Skeletal muscle tissue (tissue), 4 donors: ENCODE measurements around the gene TRIM67. TPM values are rescaled to one million over a fixed set of nuclear protein-coding genes. Genes with fewer than 3 reads are reported as not detected.
"Not testable (repeated sequence)": the region's sequence is repeated elsewhere in the genome, so short reads cannot be mapped to it uniquely, and the experiment has no call there.

ENCODE experiments used
- H3K27ac ChIP-seq: one replicate; pipeline ENCODE4 v1.7.0; 2013; ENCODE audit warnings: mild to moderate bottlenecking, low read depth, low read length, inconsistent platforms
- H3K27me3 ChIP-seq, 3 donors: one replicate each; pipeline ENCODE4 v1.7.0; 2013; ENCODE audit warnings: low read length in 3 of 3; ENCODE audit not compliant: control insufficient read depth in 3 of 3, insufficient read depth in 3 of 3
- H3K36me3 ChIP-seq, 3 donors: one replicate each; pipeline ENCODE4 v1.7.0; 2013; ENCODE audit warnings: low read length in 3 of 3; ENCODE audit not compliant: control insufficient read depth in 3 of 3, insufficient read depth in 3 of 3
- H3K4me1 ChIP-seq, 3 donors: one replicate each; pipeline ENCODE4 v1.7.0; 2013; ENCODE audit warnings: low read length in 3 of 3, mild to moderate bottlenecking in 3 of 3; ENCODE audit not compliant: control insufficient read depth in 3 of 3, insufficient read depth in 3 of 3
- H3K4me3 ChIP-seq, 3 donors: one replicate each; pipeline ENCODE4 v1.7.0; 2013; ENCODE audit warnings: low read length in 3 of 3
- H3K9ac ChIP-seq, 3 donors: one replicate each; pipeline ENCODE4 v1.7.0; 2013; ENCODE audit warnings: low read length in 3 of 3, mild to moderate bottlenecking in 3 of 3, moderate library complexity in 2 of 3, low read depth in 1 of 3
- H3K9me3 ChIP-seq, 3 donors: one replicate each; pipeline ENCODE4 v1.7.0; 2013; ENCODE audit warnings: low read length in 3 of 3; ENCODE audit not compliant: control insufficient read depth in 3 of 3
- total RNA-seq: library from RNA; depleted of rRNA; stranded (reverse); fragments of >200 nt; gene quantifications from one replicate; pipeline ENCODE4 v1.2.3, GENCODE V29; 2014
- donor health status: Osteomylitis.

Gene TRIM67
- total RNA-seq, 1 donor from 2014 or later: under 0.01 TPM

DNA sequence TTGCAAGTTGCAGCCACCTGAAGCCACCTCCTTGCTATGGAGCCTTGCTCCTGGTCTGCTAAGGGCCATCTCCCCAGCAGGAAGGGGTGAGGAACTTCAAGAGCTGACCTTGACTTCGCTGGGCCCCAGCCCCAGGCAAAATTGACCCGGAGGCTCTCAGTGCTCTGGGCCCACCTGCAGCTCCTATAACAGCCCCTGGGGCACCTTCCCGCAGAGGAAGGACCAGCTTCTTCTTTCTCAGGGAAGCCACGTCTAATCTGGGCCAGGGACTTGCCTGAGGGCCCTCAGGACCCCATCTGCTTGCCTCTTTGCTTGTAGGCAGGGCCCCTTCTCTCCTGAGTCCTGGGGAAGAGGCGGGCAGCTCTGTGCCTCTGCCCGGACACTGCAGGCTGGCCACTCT is 48.3 kb downstream of the TRIM67 start:
- peaks cover 4 to 7% (median 7%) of the 10 kb centered on the region in 3 donors for H3K4me1 ChIP-seq
- H3K27ac ChIP-seq: no peak overlapping the region
- no peak overlapping the region for H3K9ac ChIP-seq
- no peaks in the 10 kb centered on the region for H3K36me3 ChIP-seq
- H3K9me3 ChIP-seq: no peaks in the 10 kb centered on the region
- H3K27me3 ChIP-seq: peaks cover 3 to 16% (median 13%) of the 10 kb centered on the region in 3 donors
- no peak overlapping the region for H3K4me3 ChIP-seq

- Histone ChIP-seq H3K36me3 (no peaks in the 10 kb centered on the region), H3K4me1 (peaks cover 4 to 7% (median 7%) of the 10 kb centered on the region in 3 donors), H3K9ac (peak overlapping the region; percentile 66 to 82 (median 76))
Measured at GRCh38 chr1:231211005-231211857, 49.4 kb downstream of the TRIM67 start.

DNA sequence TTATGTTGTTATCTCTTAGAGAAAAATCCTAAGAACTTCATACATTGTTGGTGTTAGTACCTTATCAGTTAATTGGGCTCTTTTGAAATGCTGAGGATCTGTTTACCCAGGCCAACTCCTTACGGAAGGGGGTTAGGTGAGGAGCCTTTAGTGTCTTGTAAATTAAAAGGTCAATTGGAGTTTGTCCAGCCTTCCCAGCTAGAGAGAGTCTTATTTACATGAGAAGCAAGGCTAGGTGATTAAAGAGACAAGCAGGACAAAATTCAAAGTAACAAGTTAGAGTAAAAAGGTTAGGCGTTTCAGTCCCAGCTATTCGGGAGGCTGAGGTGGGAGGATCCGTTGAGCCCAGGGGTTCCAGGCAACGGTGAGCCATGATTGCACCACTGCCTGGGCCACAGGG is 50.4 kb downstream of the TRIM67 start:
- not testable (repeated sequence) for H3K27ac ChIP-seq, H3K4me1 ChIP-seq, H3K4me3 ChIP-seq, H3K9me3 ChIP-seq, H3K9ac ChIP-seq, H3K36me3 ChIP-seq
- H3K27me3 ChIP-seq: peaks cover 9 to 26% (median 17%) of the 10 kb centered on the region in 3 donors

More at GRCh38 chr1:231211005-231211857, 49.4 kb downstream of the TRIM67 start:
- Histone ChIP-seq H3K27me3 (peaks cover 9 to 22% (median 15%) of the 10 kb centered on the region in 3 donors), H3K4me3 (peak overlapping the region; percentile 70 to 82 (median 74)), H3K9me3 (no peaks in the 10 kb centered on the region), H3K27ac (no peak overlapping the region)

DNA sequence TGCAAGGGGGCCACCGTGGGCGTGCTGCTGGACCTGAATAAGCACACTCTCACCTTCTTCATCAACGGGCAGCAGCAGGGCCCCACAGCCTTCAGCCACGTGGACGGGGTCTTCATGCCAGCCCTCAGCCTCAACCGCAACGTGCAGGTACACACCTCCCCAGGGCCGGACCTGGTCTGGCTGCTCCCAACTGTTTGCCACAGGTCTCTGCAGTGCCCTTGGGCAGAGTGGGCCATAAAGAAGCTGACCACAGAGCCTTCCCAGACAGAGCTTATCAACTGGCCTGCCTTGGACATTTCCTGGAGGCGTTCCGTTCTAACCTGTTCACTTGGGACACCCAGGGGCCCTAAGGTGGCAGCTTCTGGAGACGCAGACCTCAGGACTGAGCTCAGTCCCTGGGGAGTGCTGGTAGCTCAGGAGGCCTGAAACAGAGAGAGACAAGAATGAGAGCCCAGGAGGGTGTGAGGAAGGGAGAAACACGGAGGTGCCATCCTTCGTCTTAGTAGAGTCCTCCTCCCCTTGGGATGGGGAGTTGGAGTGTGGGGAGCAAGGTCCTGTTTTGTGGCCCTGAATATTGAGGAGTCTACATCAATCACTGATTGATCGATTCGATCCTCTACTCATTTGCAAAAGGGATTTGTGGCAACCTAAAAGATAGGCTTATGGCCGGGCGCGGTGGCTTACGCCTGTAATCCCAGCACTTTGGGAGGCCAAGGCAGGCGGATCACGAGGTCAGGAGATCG is 52.1 kb downstream of the TRIM67 start:
- peaks cover 9 to 33% (median 18%) of the 10 kb centered on the region in 3 donors for H3K27me3 ChIP-seq
- H3K9me3 ChIP-seq: no peaks in the 10 kb centered on the region
- H3K4me1 ChIP-seq: peaks cover 4 to 7% (median 7%) of the 10 kb centered on the region in 3 donors
- H3K4me3 ChIP-seq: no peak overlapping the region
- no peak overlapping the region for H3K9ac ChIP-seq
- H3K27ac ChIP-seq: no peak overlapping the region
- no peaks in the 10 kb centered on the region for H3K36me3 ChIP-seq

GRCh38 chr1:231214918-231215680 is 53.2 kb downstream of the TRIM67 start:
- Histone ChIP-seq H3K9ac (no peak overlapping the region), H3K27ac (no peak overlapping the region), H3K4me1 (peaks cover 4 to 7% (median 7%) of the 10 kb centered on the region in 3 donors), H3K9me3 (no peaks in the 10 kb centered on the region), H3K27me3 (peaks cover 9 to 33% (median 20%) of the 10 kb centered on the region in 3 donors), H3K4me3 (no peak overlapping the region), H3K36me3 (no peaks in the 10 kb centered on the region)

- peaks cover 4 to 7% (median 7%) of the 10 kb centered on the region in 3 donors for H3K4me1 ChIP-seq
- H3K9ac ChIP-seq: no peak overlapping the region
- no peak overlapping the region for H3K27ac ChIP-seq
- peaks cover 9 to 33% (median 20%) of the 10 kb centered on the region in 3 donors for H3K27me3 ChIP-seq
- no peaks in the 10 kb centered on the region for H3K9me3 ChIP-seq
- H3K36me3 ChIP-seq: no peaks in the 10 kb centered on the region
- H3K4me3 ChIP-seq: no peak overlapping the region
Measured at GRCh38 chr1:231215681-231216385, 54.0 kb downstream of the TRIM67 start.

GRCh38 chr1:231216498-231216897 is 54.6 kb downstream of the TRIM67 start:
- Histone ChIP-seq H3K27ac (no peak overlapping the region), H3K4me3 (no peak overlapping the region), H3K36me3 (no peaks in the 10 kb centered on the region), H3K4me1 (peaks cover 2% of the 10 kb centered on the region in 3 donors), H3K9me3 (no peaks in the 10 kb centered on the region), H3K9ac (no peak overlapping the region), H3K27me3 (peaks cover 9 to 32% (median 20%) of the 10 kb centered on the region in 3 donors)

- Histone ChIP-seq H3K36me3 (no peaks in the 10 kb centered on the region), H3K9ac (no peak overlapping the region), H3K27ac (no peak overlapping the region), H3K27me3 (peaks cover 9 to 30% (median 20%) of the 10 kb centered on the region in 3 donors), H3K4me3 (no peak overlapping the region), H3K9me3 (no peaks in the 10 kb centered on the region), H3K4me1 (no peaks in the 10 kb centered on the region)
Measured at GRCh38 chr1:231217056-231217455, 55.2 kb downstream of the TRIM67 start.

DNA sequence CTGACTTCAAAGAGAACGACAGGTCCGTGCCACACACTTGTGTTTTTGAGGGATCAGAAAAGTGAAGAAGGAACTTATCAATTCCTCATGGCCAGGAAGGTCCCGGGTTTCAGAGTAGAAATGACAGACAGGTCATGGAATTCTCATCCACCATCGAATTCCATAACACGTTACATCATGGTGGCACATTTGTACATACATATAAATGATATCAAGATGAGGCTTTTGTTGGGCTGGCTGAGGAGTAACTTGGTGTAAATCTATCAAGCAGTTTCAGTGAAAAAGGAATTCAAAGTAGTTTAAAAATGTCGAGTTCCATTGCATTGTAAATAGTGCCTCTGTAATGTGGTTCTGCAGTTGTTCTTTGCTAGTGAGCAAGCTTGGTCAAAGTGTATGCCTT is 56.2 kb downstream of the TRIM67 start:
- Histone ChIP-seq H3K27ac (no peak overlapping the region), H3K4me1 (no peaks in the 10 kb centered on the region), H3K27me3 (peaks cover 9 to 25% (median 16%) of the 10 kb centered on the region in 3 donors), H3K9ac (no peak overlapping the region), H3K9me3 (no peaks in the 10 kb centered on the region), H3K4me3 (no peak overlapping the region), H3K36me3 (peaks cover 2 to 4% (median 3%) of the 10 kb centered on the region in 3 donors)
